ENCODE data around the gene HAO1.

GRCh38 chr20:7943891-7944290, 3.6 kb upstream of the HAO1 start:
- TF ChIP-seq EZH2 (IDR thresholded peaks at IDR 0.05; ENCODE audit: insufficient read depth, poor library complexity, severe bottlenecking) (no peak), EZH2phosphoT487 (IDR thresholded peaks at IDR 0.05; ENCODE audit: insufficient read depth, low read depth) (no peak)
